ENCODE results near the gene MYO6. TPM values are rescaled to one million over a fixed set of nuclear protein-coding genes. Genes with fewer than 3 reads are reported as not detected.

MYO6 gene
- total RNA-seq, 2 experiments from 2014 or later: not detected

- TF ChIP-seq CTCF (conservative IDR thresholded peaks at IDR 0.05; ENCODE audit: low read length) (no peak), EZH2phosphoT487 (IDR thresholded peaks at IDR 0.05; ENCODE audit: borderline replicate concordance, low read depth, low read length) (no peak)
- H3K36me3 ChIP-seq (ENCODE audit: insufficient read depth, low read length): no peaks in the 10 kb centered on the region
- H3K9me3 ChIP-seq (ENCODE audit: low read length): no peaks in the 10 kb centered on the region
- no TSS peak for BruUV-seq (replicated peaks)
- no peak overlapping the region for H3K4me2 ChIP-seq (ENCODE audit: low read length)
- H3K9me2 ChIP-seq (ENCODE audit: insufficient read depth, low read length): no peaks in the 10 kb centered on the region
- H3K79me2 ChIP-seq (ENCODE audit: insufficient read depth, low read depth, low read length): no peaks in the 10 kb centered on the region
- no peak overlapping the region for H3K4me3 ChIP-seq (ENCODE audit: low read depth, low read length, poor library complexity, severe bottlenecking)
- DNase-seq (ENCODE audit: low spot score): no peak
- intact Hi-C loops (cut with micrococcal nuclease; ENCODE audit: unreplicated experiment): no loop called here
- no peaks in the 10 kb centered on the region for H3K4me1 ChIP-seq (ENCODE audit: insufficient read depth, low read length, poor library complexity, severe bottlenecking)
- no peak overlapping the region for H3K27ac ChIP-seq (ENCODE audit: low read depth, low read length, poor library complexity, severe bottlenecking)
- no peak overlapping the region for H2AFZ ChIP-seq (ENCODE audit: low read length)
- no peaks in the 10 kb centered on the region for H4K20me1 ChIP-seq (ENCODE audit: insufficient read depth, low read length)
- POLR2A ChIA-PET: no interaction called here
- CTCF ChIA-PET (ENCODE audit: unreplicated experiment): no interaction called here
Observed at GRCh38 chr6:75870389-75870788, 121.3 kb downstream of the MYO6 start.

- BruUV-seq (replicated peaks): no TSS peak
- Histone ChIP-seq H3K4me2 (ENCODE audit: low read length) (no peak overlapping the region), H3K9me3 (ENCODE audit: low read length) (no peaks in the 10 kb centered on the region), H3K4me3 (ENCODE audit: low read depth, low read length, poor library complexity, severe bottlenecking) (no peak overlapping the region), H3K36me3 (ENCODE audit: insufficient read depth, low read length) (no peaks in the 10 kb centered on the region), H3K79me2 (ENCODE audit: insufficient read depth, low read depth, low read length) (no peaks in the 10 kb centered on the region), H3K9me2 (ENCODE audit: insufficient read depth, low read length) (no peaks in the 10 kb centered on the region), H3K4me1 (ENCODE audit: insufficient read depth, low read length, poor library complexity, severe bottlenecking) (no peaks in the 10 kb centered on the region), H2AFZ (ENCODE audit: low read length) (no peak overlapping the region), H4K20me1 (ENCODE audit: insufficient read depth, low read length) (no peaks in the 10 kb centered on the region), H3K27ac (ENCODE audit: low read depth, low read length, poor library complexity, severe bottlenecking) (no peak overlapping the region)
- TF ChIP-seq EZH2phosphoT487 (IDR thresholded peaks at IDR 0.05; ENCODE audit: borderline replicate concordance, low read depth, low read length) (no peak), CTCF (conservative IDR thresholded peaks at IDR 0.05; ENCODE audit: low read length) (no peak)
- intact Hi-C loops (cut with micrococcal nuclease; ENCODE audit: unreplicated experiment): no loop called here
- POLR2A ChIA-PET: no interaction called here
- CTCF ChIA-PET (ENCODE audit: unreplicated experiment): no interaction called here
- no peak for DNase-seq (ENCODE audit: low spot score)
Observed at GRCh38 chr6:75874224-75874623, 125.2 kb downstream of the MYO6 start.

GRCh38 chr6:75876152-75876551 is 127.1 kb downstream of the MYO6 start:
- no peak overlapping the region for H3K4me3 ChIP-seq (ENCODE audit: low read depth, low read length, poor library complexity, severe bottlenecking)
- H2AFZ ChIP-seq (ENCODE audit: low read length): no peak overlapping the region
- no peaks in the 10 kb centered on the region for H4K20me1 ChIP-seq (ENCODE audit: insufficient read depth, low read length)
- H3K79me2 ChIP-seq (ENCODE audit: insufficient read depth, low read depth, low read length): no peaks in the 10 kb centered on the region
- no TSS peak for BruUV-seq (replicated peaks)
- H3K4me2 ChIP-seq (ENCODE audit: low read length): no peak overlapping the region
- H3K4me1 ChIP-seq (ENCODE audit: insufficient read depth, low read length, poor library complexity, severe bottlenecking): no peaks in the 10 kb centered on the region
- TF ChIP-seq EZH2phosphoT487 (IDR thresholded peaks at IDR 0.05; ENCODE audit: borderline replicate concordance, low read depth, low read length): no peak
- no peak for TF ChIP-seq CTCF (conservative IDR thresholded peaks at IDR 0.05; ENCODE audit: low read length)
- ChIA-PET POLR2A (interaction anchor here (0.6 to 0.9 kb wide), 4 partner anchors 8 to 1244 kb away, joined by 3 to 4 read pairs (median 4); no protein-coding TSS in a partner anchor), CTCF (ENCODE audit: unreplicated experiment) (no interaction called here)
- no peak for DNase-seq (ENCODE audit: low spot score)
- no peaks in the 10 kb centered on the region for H3K9me3 ChIP-seq (ENCODE audit: low read length)
- intact Hi-C loops (cut with micrococcal nuclease; ENCODE audit: unreplicated experiment): no loop called here
- H3K9me2 ChIP-seq (ENCODE audit: insufficient read depth, low read length): no peaks in the 10 kb centered on the region
- no peaks in the 10 kb centered on the region for H3K36me3 ChIP-seq (ENCODE audit: insufficient read depth, low read length)
- no peak overlapping the region for H3K27ac ChIP-seq (ENCODE audit: low read depth, low read length, poor library complexity, severe bottlenecking)

Measured in OCI-LY7 (cell line).